ENCODE data around the gene CDH18.

Gene CDH18

GRCh38 chr5:19866090-19866450 is 121.9 kb downstream of the CDH18 start:
- no peaks in the 10 kb centered on the region for H4K20me1 ChIP-seq (ENCODE audit: low read depth, low read length)
- no peaks in the 10 kb centered on the region for H3K9me2 ChIP-seq (replicated peaks; ENCODE audit: insufficient read depth, low read length)
- no peaks in the 10 kb centered on the region for H3K27me3 ChIP-seq (ENCODE audit: low read length)
- H3K9ac ChIP-seq (ENCODE audit: low read length) = no peak overlapping the region
- no peak overlapping the region for H3K27ac ChIP-seq (ENCODE audit: low read depth, low read length)
- no peaks in the 10 kb centered on the region for H3K36me3 ChIP-seq (ENCODE audit: low read length)
- H2AFZ ChIP-seq (ENCODE audit: low read depth, low read length, severe bottlenecking) = peak overlapping the region; percentile 77
- no peak overlapping the region for H3K4me2 ChIP-seq (ENCODE audit: low read depth, low read length, poor library complexity, severe bottlenecking)
- H3K79me2 ChIP-seq (ENCODE audit: insufficient read depth, low read length) = no peaks in the 10 kb centered on the region
- no peak for TF ChIP-seq EZH2phosphoT487 (conservative IDR thresholded peaks at IDR 0.05; ENCODE audit: low read length)
- no peak for TF ChIP-seq CTCF (IDR thresholded peaks at IDR 0.05; ENCODE audit: insufficient read depth, low read length, poor library complexity, severe bottlenecking)
- H3K9me3 ChIP-seq (ENCODE audit: insufficient read depth, low read length) = no peaks in the 10 kb centered on the region
- H3K4me3 ChIP-seq (ENCODE audit: insufficient read depth, low read length, poor library complexity, severe bottlenecking) = no peak overlapping the region
- no peaks in the 10 kb centered on the region for H3F3A ChIP-seq (ENCODE audit: insufficient read depth)

GRCh38 chr5:19865336-19866089 is 122.5 kb downstream of the CDH18 start:
- H3K4me3 ChIP-seq (ENCODE audit: insufficient read depth, low read length, poor library complexity, severe bottlenecking) = no peak overlapping the region
- no peak overlapping the region for H3K9ac ChIP-seq (ENCODE audit: low read length)
- TF ChIP-seq CTCF (IDR thresholded peaks at IDR 0.05; ENCODE audit: insufficient read depth, low read length, poor library complexity, severe bottlenecking) (no peak), EZH2phosphoT487 (conservative IDR thresholded peaks at IDR 0.05; ENCODE audit: low read length) (no peak)
- no peaks in the 10 kb centered on the region for H3K27me3 ChIP-seq (ENCODE audit: low read length)
- H3K27ac ChIP-seq (ENCODE audit: low read depth, low read length) = no peak overlapping the region
- H3K36me3 ChIP-seq (ENCODE audit: low read length) = no peaks in the 10 kb centered on the region
- no peaks in the 10 kb centered on the region for H3K9me3 ChIP-seq (ENCODE audit: insufficient read depth, low read length)
- H3K79me2 ChIP-seq (ENCODE audit: insufficient read depth, low read length) = no peaks in the 10 kb centered on the region
- H3K9me2 ChIP-seq (replicated peaks; ENCODE audit: insufficient read depth, low read length) = no peaks in the 10 kb centered on the region
- H2AFZ ChIP-seq (ENCODE audit: low read depth, low read length, severe bottlenecking) = peak overlapping the region; percentile 77
- no peaks in the 10 kb centered on the region for H4K20me1 ChIP-seq (ENCODE audit: low read depth, low read length)
- no peak overlapping the region for H3K4me2 ChIP-seq (ENCODE audit: low read depth, low read length, poor library complexity, severe bottlenecking)
- H3F3A ChIP-seq (ENCODE audit: insufficient read depth) = no peaks in the 10 kb centered on the region

- H3K36me3 ChIP-seq (ENCODE audit: low read length) = no peaks in the 10 kb centered on the region
- H3K9me3 ChIP-seq (ENCODE audit: insufficient read depth, low read length) = no peaks in the 10 kb centered on the region
- H3K4me2 ChIP-seq (ENCODE audit: low read depth, low read length, poor library complexity, severe bottlenecking) = no peak overlapping the region
- H2AFZ ChIP-seq (ENCODE audit: low read depth, low read length, severe bottlenecking) = peak overlapping the region; percentile 29
- no peaks in the 10 kb centered on the region for H4K20me1 ChIP-seq (ENCODE audit: low read depth, low read length)
- H3K27ac ChIP-seq (ENCODE audit: low read depth, low read length) = no peak overlapping the region
- no peak overlapping the region for H3K4me3 ChIP-seq (ENCODE audit: insufficient read depth, low read length, poor library complexity, severe bottlenecking)
- H3F3A ChIP-seq (ENCODE audit: insufficient read depth) = no peaks in the 10 kb centered on the region
- TF ChIP-seq EZH2phosphoT487 (conservative IDR thresholded peaks at IDR 0.05; ENCODE audit: low read length) (no peak), CTCF (IDR thresholded peaks at IDR 0.05; ENCODE audit: insufficient read depth, low read length, poor library complexity, severe bottlenecking) (no peak)
- H3K27me3 ChIP-seq (ENCODE audit: low read length) = no peaks in the 10 kb centered on the region
- H3K79me2 ChIP-seq (ENCODE audit: insufficient read depth, low read length) = no peaks in the 10 kb centered on the region
- H3K9me2 ChIP-seq (replicated peaks; ENCODE audit: insufficient read depth, low read length) = no peaks in the 10 kb centered on the region
- H3K9ac ChIP-seq (ENCODE audit: low read length) = no peak overlapping the region
Measured at GRCh38 chr5:19862711-19863110, 125.3 kb downstream of the CDH18 start.

Data from SU-DHL-6 (cell line).